Measurements from ENCODE around the gene NRXN2.

NRXN2 gene

GRCh38 chr11:64613648-64614047 lies 109.3 kb downstream of the NRXN2 start:
- no peaks in the 10 kb centered on the region for H3K27me3 Mint-ChIP-seq

DNA sequence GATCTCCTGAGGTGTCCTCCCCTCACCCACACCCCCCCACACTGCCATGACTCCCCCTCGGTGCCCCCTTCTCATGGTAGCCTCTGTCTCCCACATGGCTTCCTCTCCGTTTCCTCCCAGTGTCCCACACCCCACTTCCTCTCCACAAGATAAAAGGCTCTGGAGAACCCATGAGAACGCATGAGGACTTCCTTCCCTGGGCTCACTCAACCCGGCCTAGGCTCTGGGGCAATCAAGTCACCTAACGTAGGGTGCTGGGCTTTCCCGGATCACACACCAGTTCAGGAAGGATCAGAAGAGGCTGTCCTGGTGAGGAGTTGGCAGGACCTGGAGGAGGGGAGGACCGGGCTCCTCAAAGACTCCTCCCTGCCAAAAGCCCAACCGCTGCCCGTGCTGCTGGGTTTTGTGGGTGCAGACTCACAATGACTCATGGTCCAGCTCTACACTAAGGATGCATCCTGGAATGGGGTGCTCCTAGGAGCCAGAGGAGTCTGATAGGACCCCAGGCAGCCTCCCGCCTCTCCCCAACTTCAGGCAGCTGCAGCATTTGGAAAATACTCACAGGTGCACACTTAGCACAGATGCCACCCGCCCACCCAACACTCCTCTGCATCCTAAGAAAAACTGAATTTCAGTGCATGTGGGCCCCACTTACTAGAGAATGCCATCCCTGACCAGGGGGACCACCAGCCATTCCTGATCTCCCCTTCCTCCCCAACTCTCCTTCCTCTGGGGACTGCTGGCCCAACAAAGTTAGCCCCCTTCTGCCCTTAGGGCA lies 110.9 kb downstream of the NRXN2 start:
- ATAC-seq (replicated peaks) (no peak), DNase-seq (no peak)
- no peak overlapping the region for H3K27ac Mint-ChIP-seq
- H3K4me3 Mint-ChIP-seq: no peak overlapping the region
- peaks cover 0 to 6% of the 10 kb centered on the region in 2 donors for H3K4me1 Mint-ChIP-seq (ENCODE audit: low read depth in 2 of 2)
- no peaks in the 10 kb centered on the region for H3K27me3 Mint-ChIP-seq
- H3K36me3 Mint-ChIP-seq (ENCODE audit: insufficient read depth): no peaks in the 10 kb centered on the region
- no peaks in the 10 kb centered on the region for H3K9me3 Mint-ChIP-seq

More at GRCh38 chr11:64613648-64614047, 109.3 kb downstream of the NRXN2 start:
- no peak overlapping the region for H3K4me3 Mint-ChIP-seq
- no peaks in the 10 kb centered on the region for H3K9me3 Mint-ChIP-seq
- H3K27ac Mint-ChIP-seq: no peak overlapping the region
- no peaks in the 10 kb centered on the region for H3K36me3 Mint-ChIP-seq (ENCODE audit: insufficient read depth)
- H3K4me1 Mint-ChIP-seq (ENCODE audit: low read depth in 2 of 2): peaks cover 0 to 6% of the 10 kb centered on the region in 2 donors
- DNase-seq: no peak
- no peak for ATAC-seq (replicated peaks)

- H3K36me3 Mint-ChIP-seq (ENCODE audit: insufficient read depth): no peaks in the 10 kb centered on the region
- no peaks in the 10 kb centered on the region for H3K9me3 Mint-ChIP-seq
- no peak overlapping the region for H3K27ac Mint-ChIP-seq
- no peaks in the 10 kb centered on the region for H3K27me3 Mint-ChIP-seq
- H3K4me3 Mint-ChIP-seq: no peak overlapping the region
- no peak for ATAC-seq (replicated peaks)
- H3K4me1 Mint-ChIP-seq (ENCODE audit: low read depth in 2 of 2): peaks cover 0 to 6% of the 10 kb centered on the region in 2 donors
- no peak for DNase-seq
These were observed 111.8 kb downstream of the NRXN2 start for GRCh38 chr11:64611176-64611575.

GRCh38 chr11:64610596-64610995 lies 112.4 kb downstream of the NRXN2 start:
- H3K36me3 Mint-ChIP-seq (ENCODE audit: insufficient read depth): no peaks in the 10 kb centered on the region
- DNase-seq: no peak
- peaks cover 0 to 6% of the 10 kb centered on the region in 2 donors for H3K4me1 Mint-ChIP-seq (ENCODE audit: low read depth in 2 of 2)
- peaks cover 0 to 3% of the 10 kb centered on the region in 2 donors for H3K27me3 Mint-ChIP-seq
- no peak overlapping the region for H3K27ac Mint-ChIP-seq
- H3K9me3 Mint-ChIP-seq: no peaks in the 10 kb centered on the region
- ATAC-seq (replicated peaks): no peak
- H3K4me3 Mint-ChIP-seq: no peak overlapping the region

- no peaks in the 10 kb centered on the region for H3K9me3 Mint-ChIP-seq
- ATAC-seq (replicated peaks) (no peak), DNase-seq (no peak)
- H3K4me3 Mint-ChIP-seq: no peak overlapping the region
- peak overlapping the region in 1 of 2 donors; percentile 66 for H3K27ac Mint-ChIP-seq
- peaks cover 0 to 6% of the 10 kb centered on the region in 2 donors for H3K4me1 Mint-ChIP-seq (ENCODE audit: low read depth in 2 of 2)
- H3K27me3 Mint-ChIP-seq: peaks cover 4 to 14% of the 10 kb centered on the region in 2 donors
- no peaks in the 10 kb centered on the region for H3K36me3 Mint-ChIP-seq (ENCODE audit: insufficient read depth)
These were observed 113.5 kb downstream of the NRXN2 start for GRCh38 chr11:64609436-64610047.

DNA sequence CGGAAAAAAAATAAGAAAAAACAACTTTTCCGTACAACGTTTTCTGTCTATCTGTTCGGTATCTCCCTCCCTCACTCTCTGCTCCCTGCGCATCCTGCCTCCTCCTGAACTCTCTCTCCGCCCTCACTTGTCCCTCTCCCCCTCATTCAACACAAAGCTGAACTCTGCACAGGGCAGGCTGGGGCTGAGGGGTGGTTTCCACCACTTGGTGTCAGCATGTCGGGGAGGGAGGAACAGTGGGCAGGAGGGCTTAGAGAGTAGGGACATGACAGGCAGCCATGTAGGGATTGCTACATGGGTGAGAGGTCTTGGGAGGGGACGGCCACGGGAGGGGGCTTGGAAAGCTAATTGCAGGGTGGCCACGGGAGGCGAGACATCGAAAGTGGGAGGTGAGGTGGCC lies 114.4 kb downstream of the NRXN2 start:
- Mint-ChIP-seq H3K36me3 (ENCODE audit: insufficient read depth) (no peaks in the 10 kb centered on the region), H3K27me3 (peaks cover 8 to 23% of the 10 kb centered on the region in 2 donors), H3K9me3 (no peaks in the 10 kb centered on the region), H3K4me3 (no peak overlapping the region), H3K27ac (no peak overlapping the region), H3K4me1 (ENCODE audit: low read depth in 2 of 2) (peaks cover 0 to 6% of the 10 kb centered on the region in 2 donors)
- DNase-seq (no peak), ATAC-seq (replicated peaks) (no peak)

DNA sequence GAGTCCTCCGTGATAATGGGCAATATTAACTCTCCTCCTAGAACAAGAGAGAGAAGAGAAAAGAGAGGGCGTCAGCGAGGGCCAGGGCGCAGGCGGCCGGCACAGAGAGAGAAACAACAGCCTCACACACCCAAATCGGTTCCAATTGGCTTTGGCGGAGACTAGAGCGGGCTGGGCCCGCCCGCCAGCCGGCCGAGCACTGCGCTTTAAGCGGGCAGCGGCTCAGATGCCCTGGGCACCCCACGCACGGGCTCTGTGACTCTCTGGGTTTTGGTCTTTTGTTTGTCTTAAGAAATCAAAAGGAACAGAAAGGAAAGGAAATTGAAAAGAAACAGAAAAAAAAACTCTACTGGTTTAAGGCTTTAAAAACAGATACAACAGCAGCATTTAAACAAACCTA lies 115.0 kb downstream of the NRXN2 start:
- H3K36me3 Mint-ChIP-seq (ENCODE audit: insufficient read depth): no peaks in the 10 kb centered on the region

GRCh38 chr11:64607381-64607985 lies 115.5 kb downstream of the NRXN2 start:
- DNase-seq: no peak
- Mint-ChIP-seq H3K9me3 (no peaks in the 10 kb centered on the region), H3K27me3 (peaks cover 8 to 29% of the 10 kb centered on the region in 2 donors), H3K4me3 (no peak overlapping the region), H3K4me1 (ENCODE audit: low read depth in 2 of 2) (peaks cover 0 to 6% of the 10 kb centered on the region in 2 donors), H3K27ac (no peak overlapping the region), H3K36me3 (ENCODE audit: insufficient read depth) (no peaks in the 10 kb centered on the region)
- no peak for ATAC-seq (replicated peaks)

More for the DNA sequence above, 115.0 kb downstream of the NRXN2 start:
- Mint-ChIP-seq H3K27me3 (peaks cover 8 to 29% of the 10 kb centered on the region in 2 donors), H3K4me1 (ENCODE audit: low read depth in 2 of 2) (peaks cover 0 to 6% of the 10 kb centered on the region in 2 donors), H3K27ac (no peak overlapping the region), H3K9me3 (no peaks in the 10 kb centered on the region), H3K4me3 (no peak overlapping the region)
- no peak for ATAC-seq (replicated peaks)
- DNase-seq: no peak

DNA sequence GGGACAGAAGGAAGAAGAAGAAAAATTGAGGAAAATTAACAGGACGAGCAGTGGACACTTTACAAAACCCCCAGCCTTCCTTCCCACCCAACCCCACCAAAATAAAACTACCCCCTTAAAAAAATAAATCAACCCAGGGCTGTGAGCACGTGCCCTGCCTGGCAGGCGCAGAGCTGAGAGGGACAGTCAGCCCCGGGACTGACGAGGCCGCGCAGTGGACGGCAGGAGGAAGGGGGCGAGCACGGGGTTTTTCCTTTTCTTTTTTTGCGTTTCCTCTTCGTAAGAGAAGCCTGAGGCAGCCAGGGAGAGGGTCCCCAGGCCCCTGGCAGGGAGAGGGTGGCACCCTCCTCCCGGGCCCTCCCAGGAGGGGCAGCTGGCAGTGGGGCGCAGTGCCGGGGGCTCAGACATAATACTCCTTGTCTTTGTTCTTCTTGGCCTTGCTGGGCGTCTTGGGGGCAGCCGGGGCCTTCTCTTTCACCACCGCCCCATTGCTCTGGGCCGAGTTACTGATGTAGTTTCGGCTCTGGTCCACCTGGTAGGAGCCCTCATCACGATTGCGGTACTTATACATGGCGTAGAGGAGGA lies 116.1 kb downstream of the NRXN2 start:
- Mint-ChIP-seq H3K4me3 (no peak overlapping the region), H3K27me3 (peaks cover 8 to 34% of the 10 kb centered on the region in 2 donors), H3K9me3 (no peaks in the 10 kb centered on the region), H3K4me1 (ENCODE audit: low read depth in 2 of 2) (peaks cover 0 to 6% of the 10 kb centered on the region in 2 donors), H3K36me3 (ENCODE audit: insufficient read depth) (no peaks in the 10 kb centered on the region), H3K27ac (no peak overlapping the region)
- no peak for DNase-seq
- no peak for ATAC-seq (replicated peaks)

DNA sequence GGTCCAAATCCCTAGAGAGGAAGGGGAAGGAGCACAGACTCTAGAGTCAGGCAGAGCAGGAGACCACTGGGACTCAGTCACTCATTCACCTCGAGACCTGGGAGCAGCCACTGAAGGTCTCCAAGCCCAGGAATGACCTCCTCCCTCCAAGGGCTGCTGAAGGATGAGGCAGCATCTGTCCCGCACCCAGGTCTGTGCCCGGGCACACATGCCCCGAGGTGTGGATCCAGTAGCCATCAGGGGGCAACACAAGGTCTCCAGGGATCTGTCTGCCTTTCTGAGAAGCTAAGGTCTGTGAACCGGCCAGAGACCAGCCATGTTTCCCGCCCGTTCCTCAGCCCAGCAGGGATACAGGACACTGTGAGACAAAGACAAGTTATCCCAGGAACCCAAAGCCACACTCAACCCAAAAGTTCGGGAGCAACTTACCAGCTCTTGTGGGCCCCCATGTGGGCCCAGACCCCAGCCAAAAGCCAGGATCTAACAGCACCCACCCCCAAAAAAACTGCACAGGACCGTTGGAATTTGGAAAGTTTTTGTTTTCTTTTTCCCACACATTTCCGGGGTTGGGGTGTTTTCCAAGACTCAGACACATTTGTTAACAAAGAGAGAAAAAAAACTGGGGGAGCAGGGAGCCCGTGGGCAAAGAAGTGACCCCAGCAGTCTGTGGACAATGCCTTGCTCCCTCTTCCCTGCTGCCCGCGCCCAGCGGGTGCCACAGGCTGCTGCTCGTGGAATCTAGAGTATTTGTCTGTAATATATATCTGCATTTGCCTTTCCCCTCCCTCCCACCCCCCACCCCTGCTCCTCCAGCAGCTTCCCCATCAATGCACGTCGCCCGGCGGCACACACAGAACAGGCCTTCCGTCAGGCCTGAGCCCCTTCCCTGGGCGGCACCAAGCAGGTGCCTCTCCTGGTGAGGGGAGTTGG lies 117.1 kb downstream of the NRXN2 start:
- no peak overlapping the region for H3K27ac Mint-ChIP-seq
- DNase-seq: no peak
- no peak for ATAC-seq (replicated peaks)
- H3K36me3 Mint-ChIP-seq (ENCODE audit: insufficient read depth): no peaks in the 10 kb centered on the region
- H3K27me3 Mint-ChIP-seq: peaks cover 8 to 37% of the 10 kb centered on the region in 2 donors
- no peak overlapping the region for H3K4me3 Mint-ChIP-seq
- H3K4me1 Mint-ChIP-seq (ENCODE audit: low read depth in 2 of 2): peaks cover 0 to 4% of the 10 kb centered on the region in 2 donors
- no peaks in the 10 kb centered on the region for H3K9me3 Mint-ChIP-seq

DNA sequence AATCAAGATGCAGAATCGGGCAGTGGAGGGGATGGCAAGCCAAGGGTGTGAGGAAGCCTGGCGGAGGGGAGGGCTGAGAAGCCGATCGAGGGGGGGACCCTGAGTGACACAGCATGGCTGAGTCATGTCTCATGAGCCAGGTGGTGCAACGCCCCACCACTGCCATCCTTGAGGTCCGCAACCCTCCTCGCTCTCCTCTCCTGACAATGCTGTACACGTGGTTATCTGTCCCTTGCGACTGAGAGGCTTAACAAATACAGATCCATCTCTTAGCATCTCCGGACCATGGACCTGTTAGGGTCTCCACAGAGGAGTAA lies 117.8 kb downstream of the NRXN2 start:
- Mint-ChIP-seq H3K27me3 (peaks cover 8 to 37% of the 10 kb centered on the region in 2 donors), H3K4me1 (ENCODE audit: low read depth in 2 of 2) (peaks cover 0 to 4% of the 10 kb centered on the region in 2 donors), H3K4me3 (no peak overlapping the region), H3K27ac (no peak overlapping the region), H3K36me3 (ENCODE audit: insufficient read depth) (no peaks in the 10 kb centered on the region), H3K9me3 (no peaks in the 10 kb centered on the region)
- no peak for DNase-seq
- ATAC-seq (replicated peaks): no peak

DNA sequence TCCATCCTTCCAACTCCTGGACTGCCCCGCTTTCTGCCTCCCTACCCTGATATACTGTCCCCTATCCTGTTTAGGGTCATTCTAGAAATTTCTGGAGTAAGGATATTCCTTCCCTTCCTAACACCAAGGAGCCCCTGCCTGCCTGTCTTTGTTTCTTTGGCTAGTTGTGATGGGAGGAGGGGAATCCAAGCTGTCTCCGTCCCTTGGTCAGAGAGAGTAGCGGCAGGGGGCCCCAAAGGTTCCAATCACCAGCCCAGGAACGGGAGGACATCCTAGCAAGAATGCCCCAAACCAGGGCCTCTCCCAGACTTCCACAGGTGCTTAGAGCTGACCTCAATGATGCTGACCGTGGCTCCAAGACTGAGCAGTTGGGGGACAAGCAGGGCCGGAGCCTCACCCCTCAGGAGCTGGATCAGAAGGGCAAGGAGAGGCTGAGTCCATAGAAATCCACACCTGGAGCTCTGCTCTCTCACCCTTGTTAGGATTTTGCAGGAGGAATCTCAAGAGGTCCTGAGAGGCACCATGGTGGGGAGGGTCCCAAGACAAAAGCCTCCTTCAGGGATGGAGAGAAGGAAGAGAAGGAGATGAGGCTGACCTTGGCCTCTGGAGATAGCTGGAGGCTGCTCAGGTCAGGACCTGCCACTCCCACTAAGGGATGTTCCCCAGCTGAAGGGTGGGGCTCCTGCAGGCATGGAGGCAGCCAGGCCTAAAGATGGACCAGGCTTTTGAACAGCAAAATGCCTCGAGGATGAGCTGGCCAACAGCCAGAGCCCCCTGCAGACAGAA lies 118.3 kb downstream of the NRXN2 start:
- H3K27me3 Mint-ChIP-seq: peaks cover 8 to 37% of the 10 kb centered on the region in 2 donors
- no peaks in the 10 kb centered on the region for H3K4me1 Mint-ChIP-seq (ENCODE audit: low read depth in 2 of 2)
- no peaks in the 10 kb centered on the region for H3K36me3 Mint-ChIP-seq (ENCODE audit: insufficient read depth)
- H3K9me3 Mint-ChIP-seq: no peaks in the 10 kb centered on the region
- no peak for ATAC-seq (replicated peaks)
- no peak overlapping the region for H3K4me3 Mint-ChIP-seq
- DNase-seq: no peak
- H3K27ac Mint-ChIP-seq: no peak overlapping the region

Data from effector memory CD8-positive, alpha-beta T cell (primary cell).